ENCODE data around the gene KNTC1.

- TF ChIP-seq CTCF (conservative IDR thresholded peaks at IDR 0.05; ENCODE audit: low read length) (no peak), EZH2phosphoT487 (IDR thresholded peaks at IDR 0.05; ENCODE audit: borderline replicate concordance) (no peak)
These were observed 11.4 kb downstream of the KNTC1 start for GRCh38 chr12:122538496-122538895.
